GM18505 (cell line): ENCODE results near the gene HNRNPUL1.
A peak's percentile ranks its signal among the peaks of the same experiment; 100 is the strongest.

Experiments used
- ATAC-seq: cut with Tn5 transposase; IDR thresholded peaks from one replicate; pipeline ENCODE4 v1.9.1; 2021; ENCODE audit not compliant: unreplicated experiment
- POLR2A ChIP-seq: IDR thresholded peaks from 4 replicates; pipeline ENCODE4 v1.6.1; 2011; ENCODE audit warnings: borderline replicate concordance; ENCODE audit not compliant: insufficient read depth, insufficient read length; ENCODE audit errors: extremely low read depth

Gene HNRNPUL1

GRCh38 chr19:41244117-41244516, 20.1 kb upstream of the HNRNPUL1 start:
- ATAC-seq = no peak
- no peak for TF ChIP-seq POLR2A

- ATAC-seq = no peak
- no peak for TF ChIP-seq POLR2A
Measured at GRCh38 chr19:41245843-41246242, 18.3 kb upstream of the HNRNPUL1 start.

DNA sequence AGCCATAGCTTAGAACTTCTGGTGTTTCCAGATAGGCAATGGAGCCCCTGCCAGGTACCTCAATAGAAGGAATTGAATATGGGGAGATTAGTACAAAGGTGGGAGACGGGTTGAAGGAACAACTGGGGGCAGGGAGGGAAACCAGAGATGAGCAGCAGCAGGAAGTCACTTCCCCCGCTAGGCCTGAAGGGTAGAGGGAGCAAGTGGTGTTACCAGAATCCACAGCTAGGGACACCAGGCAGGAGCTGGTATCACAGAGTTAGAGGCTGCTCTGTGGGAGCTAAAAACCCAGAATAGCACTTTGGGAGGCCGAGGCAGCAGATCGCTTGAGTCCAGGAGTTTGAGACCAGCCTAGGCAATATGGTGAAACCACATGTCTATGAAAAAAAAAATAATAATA, 15.3 kb upstream of the HNRNPUL1 start:
- no peak for ATAC-seq
- TF ChIP-seq POLR2A = no peak

GRCh38 chr19:41249707-41250423, 14.3 kb upstream of the HNRNPUL1 start:
- TF ChIP-seq POLR2A = no peak
- no peak for ATAC-seq

GRCh38 chr19:41253660-41254059, 10.5 kb upstream of the HNRNPUL1 start:
- ATAC-seq = no peak
- TF ChIP-seq POLR2A = no peak

DNA sequence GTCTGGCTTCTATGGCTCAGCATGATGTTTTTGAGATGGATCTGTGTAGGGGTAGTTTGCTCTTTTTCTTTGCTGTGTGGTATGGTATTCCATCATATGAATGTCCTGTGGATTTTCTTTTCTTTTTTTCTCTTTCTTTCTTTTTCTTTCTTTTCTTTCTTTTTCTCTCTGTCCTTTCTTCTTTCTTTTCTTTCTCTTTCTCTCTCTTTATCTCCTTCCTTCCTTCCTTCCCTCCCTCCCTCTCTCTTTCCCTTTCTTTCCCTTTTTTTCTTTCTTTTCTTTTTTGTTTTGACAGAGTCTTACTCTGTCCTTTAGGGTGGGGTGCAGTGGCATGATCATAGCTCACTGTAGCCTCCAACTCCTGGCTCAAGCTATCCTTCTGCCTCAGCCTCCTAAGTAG, 9.0 kb upstream of the HNRNPUL1 start:
- no peak for ATAC-seq
- TF ChIP-seq POLR2A = no peak

DNA sequence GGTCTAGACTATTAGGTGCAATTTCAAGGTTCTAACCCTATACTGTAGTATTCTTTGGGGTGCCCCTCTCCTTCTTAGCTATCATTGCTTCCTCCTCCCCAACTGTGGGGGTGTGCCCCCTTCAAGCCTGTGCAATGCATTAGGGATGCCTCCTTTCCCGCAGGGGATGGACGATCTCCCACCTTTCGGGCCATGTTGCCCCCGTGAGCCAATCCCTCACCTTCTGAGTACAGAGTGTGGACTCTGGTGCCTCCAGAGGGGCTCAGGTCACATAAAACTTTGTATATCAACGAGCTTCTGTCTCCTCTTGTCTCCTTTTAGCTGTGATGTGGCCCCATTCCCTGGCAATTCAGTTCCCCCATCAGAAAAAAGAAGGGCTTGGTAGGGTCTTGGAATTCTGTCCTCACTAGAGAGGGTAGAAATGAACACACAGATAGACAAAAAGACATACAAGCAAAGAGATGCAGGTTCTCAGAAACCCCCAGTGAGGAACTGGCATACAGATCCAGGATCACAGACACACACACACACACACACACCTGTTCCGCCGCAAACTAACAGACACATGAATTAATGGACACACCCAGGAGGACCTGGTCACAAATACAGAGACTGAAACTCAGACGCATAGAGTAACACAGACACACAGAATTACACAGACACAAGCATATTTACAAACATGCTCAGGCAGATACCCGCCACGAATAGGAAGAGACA, 2.5 kb upstream of the HNRNPUL1 start:
- ATAC-seq = no peak
- TF ChIP-seq POLR2A = no peak

DNA sequence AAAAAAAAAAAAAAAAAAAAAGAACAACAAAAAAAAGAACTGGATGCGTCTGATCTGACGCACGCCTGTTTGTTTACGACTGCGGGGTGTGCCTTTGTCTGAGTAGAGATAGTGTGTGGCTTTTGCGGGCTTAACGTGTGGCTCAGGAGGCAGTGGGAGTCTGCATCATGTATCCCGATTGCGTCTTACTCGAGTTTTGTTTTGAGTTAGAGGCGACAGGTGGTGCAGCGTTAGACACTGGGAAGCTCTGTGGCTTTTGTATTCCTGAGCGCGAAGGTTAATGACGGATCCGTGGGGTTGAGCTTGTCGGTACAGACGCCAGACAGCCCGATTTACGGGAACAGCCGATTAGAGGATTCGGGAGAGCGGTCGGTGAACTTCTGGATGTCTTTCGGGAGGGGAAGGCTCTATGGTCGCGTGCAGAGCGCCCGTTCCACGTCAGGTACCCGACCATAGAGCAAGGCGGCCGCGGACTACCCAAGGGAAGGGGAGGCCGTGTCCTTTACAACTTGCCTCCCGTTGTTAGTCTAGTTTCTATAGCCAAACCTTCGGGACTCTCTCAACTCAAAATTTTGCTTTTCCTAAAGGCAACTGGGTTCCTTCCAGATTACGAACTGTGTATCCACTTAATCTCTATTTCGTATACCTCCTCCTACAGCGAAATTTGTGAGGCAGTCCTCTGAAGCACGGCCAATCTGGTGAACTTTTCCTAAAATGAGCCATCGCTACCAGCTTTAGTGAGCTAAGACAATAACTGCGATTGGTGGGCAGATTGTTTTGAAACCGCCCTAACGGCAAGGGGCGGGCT, 926 bp upstream of the HNRNPUL1 start:
- ATAC-seq = peak; percentile 6
- TF ChIP-seq POLR2A = peak; percentile 64

DNA sequence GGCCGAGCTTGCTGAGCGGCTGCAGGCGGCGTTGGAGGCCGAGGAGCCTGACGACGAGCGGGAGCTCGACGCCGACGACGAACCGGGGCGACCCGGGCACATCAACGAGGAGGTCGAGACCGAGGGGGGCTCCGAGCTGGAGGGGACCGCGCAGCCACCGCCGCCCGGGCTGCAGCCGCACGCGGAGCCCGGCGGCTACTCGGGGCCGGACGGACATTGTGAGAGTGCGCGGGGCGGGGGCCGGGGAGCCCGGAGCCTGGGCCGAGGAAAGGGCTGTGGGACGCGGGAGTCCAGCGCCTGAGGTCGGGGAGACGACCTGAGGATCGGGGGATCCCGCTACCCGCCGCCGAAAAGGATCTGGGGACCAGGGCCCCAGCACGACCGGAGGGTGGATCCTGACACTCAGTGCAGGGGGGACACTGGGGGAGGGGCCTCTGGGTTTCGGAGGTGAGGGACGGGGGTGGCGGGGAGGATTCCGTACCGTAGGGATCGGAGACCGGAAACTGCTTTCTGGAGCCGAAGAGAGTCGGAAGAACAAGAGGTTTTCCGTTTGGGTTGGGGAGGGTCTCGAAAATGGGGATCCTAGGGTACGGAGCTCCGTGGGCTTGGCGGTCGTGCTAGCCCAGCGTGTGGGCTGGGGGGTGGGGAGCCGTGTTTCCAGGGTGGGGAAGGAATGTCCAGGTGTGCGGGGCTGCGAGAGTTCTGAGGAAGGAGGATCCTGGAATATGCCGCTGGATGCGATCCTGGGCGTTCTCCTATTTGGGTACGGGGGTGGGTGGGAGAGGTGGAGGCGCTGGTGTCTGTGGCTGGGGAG, 616 bp downstream of the HNRNPUL1 start:
- peak; percentile 3 for ATAC-seq
- TF ChIP-seq POLR2A = peak; percentile 68

GRCh38 chr19:41265395-41266153, 1.4 kb downstream of the HNRNPUL1 start:
- TF ChIP-seq POLR2A = no peak
- no peak for ATAC-seq

GRCh38 chr19:41269055-41269454, 4.9 kb downstream of the HNRNPUL1 start:
- TF ChIP-seq POLR2A = no peak
- no peak for ATAC-seq

- no peak for TF ChIP-seq POLR2A
- no peak for ATAC-seq
Measured at GRCh38 chr19:41269571-41269970, 5.4 kb downstream of the HNRNPUL1 start.
